Upper lobe of left lung (tissue), 6 donors: ENCODE measurements around the gene MYO3B. TPM values are rescaled to one million over a fixed set of nuclear protein-coding genes. Genes with fewer than 3 reads are reported as not detected.

Source experiments
- ATAC-seq, 2 donors: fragments of 200-7000 bp; cut with Tn5 transposase; one replicate each; pipeline ENCODE4 v1.9.1; 2022; ENCODE audit warnings: mild to moderate bottlenecking in 2 of 2, moderate library complexity in 2 of 2; ENCODE audit not compliant: low FRiP score in 2 of 2
- DNase-seq, 2 donors: peaks; one replicate each; pipeline ENCODE4 v3.0.0-alpha.2; 2019 to 2020
- H3K27ac ChIP-seq, 4 donors: fragments of 200-600 bp; sonication (generic); one replicate each; pipeline ENCODE4 v1.5.1; 2016 to 2019
- H3K27me3 ChIP-seq, 4 donors: fragments of 200-600 bp; sonication (generic); one replicate each; pipeline ENCODE4 v1.5.1; 2017 to 2019
- H3K36me3 ChIP-seq, 4 donors: fragments of 200-600 bp; sonication (generic); one replicate each; pipeline ENCODE4 v1.5.1; 2016 to 2019
- H3K4me1 ChIP-seq, 4 donors: fragments of 200-600 bp; sonication (generic); one replicate each; pipeline ENCODE4 v1.5.1; 2018 to 2019
- H3K4me3 ChIP-seq, 4 donors: fragments of 200-600 bp; sonication (generic); one replicate each; pipeline ENCODE4 v1.5.1; 2017 to 2019; ENCODE audit warnings: mild to moderate bottlenecking in 2 of 4, moderate library complexity in 1 of 4
- H3K9me3 ChIP-seq, 4 donors: fragments of 200-600 bp; sonication (generic); one replicate each; pipeline ENCODE4 v1.5.1; 2018 to 2019
- CTCF ChIP-seq, 6 experiments: fragments of 450-650 bp in 4 of 6; fragments of 200-600 bp in 2 of 6; sonication (generic) in 2 of 6; IDR thresholded peaks; one replicate each; pipeline ENCODE4 v1.5.1; 2016 to 2019; ENCODE audit warnings: antibody characterized with exemption in 6 of 6
- EP300 ChIP-seq, 4 donors: sonication (generic); formaldehyde crosslinking; IDR thresholded peaks; one replicate each; pipeline ENCODE4 v1.5.1; 2017; ENCODE audit warnings: antibody characterized with exemption in 4 of 4, control low read depth in 2 of 4
- POLR2A ChIP-seq, 4 donors: fragments of 450-650 bp; IDR thresholded peaks; one replicate each; pipeline ENCODE4 v1.5.1; 2016 to 2017; ENCODE audit warnings: antibody characterized with exemption in 4 of 4, mild to moderate bottlenecking in 2 of 4
- POLR2AphosphoS5 ChIP-seq, 2 donors: sonication (generic); formaldehyde crosslinking; IDR thresholded peaks; one replicate each; pipeline ENCODE4 v1.5.1; 2017; ENCODE audit warnings: antibody characterized with exemption in 2 of 2
- WGBS, 2 donors: methylation state at CpG; one replicate each; pipeline ENCODE4 v1.1.5; 2017 to 2018; 5-methylcytosine and 5-hydroxymethylcytosine counted together
- total RNA-seq, 6 donors: library from RNA; depleted of rRNA in 4 of 6; stranded (reverse); fragments of >200 nt in 4 of 6; gene quantifications; one replicate each; pipeline versions ENCODE4 v1.1.0 to v1.2.1, GENCODE V29; 2016 to 2021
- donor health status: DM: no; HTN: no; CAD: no; lungs with moderate emphysema.
- donor health status: DM: no; HTN: yes; CAD: no; lungs with severe emphysema.

Gene MYO3B
- total RNA-seq, 6 donors from 2014 or later: 0.09 to 0.20 (median 0.13) TPM; not detected in 3

- no peaks in the 10 kb centered on the region for H3K27me3 ChIP-seq
- 89 to 93% methylated on average over 8 of the region's 8 CpGs for WGBS, 2 donors
- H3K4me1 ChIP-seq: peaks cover 0 to 11% (median 2%) of the 10 kb centered on the region in 4 donors
- no peaks in the 10 kb centered on the region for H3K36me3 ChIP-seq
- TF ChIP-seq POLR2AphosphoS5 (IDR thresholded peaks at IDR 0.05) (no peak), EP300 (IDR thresholded peaks at IDR 0.05) (no peak), POLR2A (IDR thresholded peaks at IDR 0.05) (no peak), CTCF (IDR thresholded peaks at IDR 0.05) (no peak)
- no peak overlapping the region for H3K27ac ChIP-seq
- DNase-seq (no peak), ATAC-seq (no peak)
- H3K4me3 ChIP-seq: no peak overlapping the region
- no peaks in the 10 kb centered on the region for H3K9me3 ChIP-seq
These were observed 331.7 kb downstream of the MYO3B start for GRCh38 chr2:170509452-170510193.

GRCh38 chr2:170512266-170512665 lies 334.3 kb downstream of the MYO3B start:
- Histone ChIP-seq H3K27ac (no peak overlapping the region), H3K9me3 (no peaks in the 10 kb centered on the region), H3K4me1 (no peaks in the 10 kb centered on the region), H3K36me3 (no peaks in the 10 kb centered on the region), H3K27me3 (no peaks in the 10 kb centered on the region), H3K4me3 (no peak overlapping the region)
- WGBS, 2 donors: 58 to 67% methylated on average over 2 of the region's 2 CpGs
- TF ChIP-seq POLR2AphosphoS5 (IDR thresholded peaks at IDR 0.05) (peak in 1 of 2 donors; percentile 11), EP300 (IDR thresholded peaks at IDR 0.05) (no peak)
- ATAC-seq (no peak), DNase-seq (no peak)

- Histone ChIP-seq H3K36me3 (no peaks in the 10 kb centered on the region), H3K27ac (no peak overlapping the region), H3K27me3 (no peaks in the 10 kb centered on the region), H3K4me3 (no peak overlapping the region), H3K9me3 (no peaks in the 10 kb centered on the region), H3K4me1 (no peaks in the 10 kb centered on the region)
- ATAC-seq (no peak), DNase-seq (no peak)
- TF ChIP-seq POLR2A (IDR thresholded peaks at IDR 0.05): no peak
- TF ChIP-seq EP300 (IDR thresholded peaks at IDR 0.05): no peak
- TF ChIP-seq CTCF (IDR thresholded peaks at IDR 0.05): no peak
- TF ChIP-seq POLR2AphosphoS5 (IDR thresholded peaks at IDR 0.05): no peak
- WGBS, 2 donors: 47 to 76% methylated on average over 5 of the region's 5 CpGs
These were observed 336.2 kb downstream of the MYO3B start for GRCh38 chr2:170514140-170514539.

GRCh38 chr2:170517538-170517937 lies 339.6 kb downstream of the MYO3B start:
- ATAC-seq: no peak
- WGBS, 2 donors: 32 to 55% methylated on average over 1 of the region's 1 CpG
- no peaks in the 10 kb centered on the region for H3K4me1 ChIP-seq
- no peak overlapping the region for H3K4me3 ChIP-seq
- DNase-seq: no peak
- TF ChIP-seq EP300 (IDR thresholded peaks at IDR 0.05) (no peak), POLR2A (IDR thresholded peaks at IDR 0.05) (no peak), CTCF (IDR thresholded peaks at IDR 0.05) (no peak), POLR2AphosphoS5 (IDR thresholded peaks at IDR 0.05) (no peak)
- H3K9me3 ChIP-seq: no peaks in the 10 kb centered on the region
- H3K27me3 ChIP-seq: no peaks in the 10 kb centered on the region
- no peaks in the 10 kb centered on the region for H3K36me3 ChIP-seq
- no peak overlapping the region for H3K27ac ChIP-seq

- no peaks in the 10 kb centered on the region for H3K27me3 ChIP-seq
- 72 to 86% methylated on average over 2 of the region's 2 CpGs for WGBS, 2 donors
- no peak overlapping the region for H3K27ac ChIP-seq
- ATAC-seq (no peak), DNase-seq (no peak)
- no peak for TF ChIP-seq EP300 (IDR thresholded peaks at IDR 0.05)
- TF ChIP-seq CTCF (IDR thresholded peaks at IDR 0.05): no peak
- no peak for TF ChIP-seq POLR2A (IDR thresholded peaks at IDR 0.05)
- TF ChIP-seq POLR2AphosphoS5 (IDR thresholded peaks at IDR 0.05): no peak
- no peaks in the 10 kb centered on the region for H3K9me3 ChIP-seq
- no peaks in the 10 kb centered on the region for H3K4me1 ChIP-seq
- no peaks in the 10 kb centered on the region for H3K36me3 ChIP-seq
- no peak overlapping the region for H3K4me3 ChIP-seq
These were observed 341.0 kb downstream of the MYO3B start for GRCh38 chr2:170518911-170519310.
